ENCODE results near the gene MAP2K7.
"Not testable (repeated sequence)": the region's sequence is repeated elsewhere in the genome, so short reads cannot be mapped to it uniquely, and the experiment has no call there.

Gene MAP2K7

DNA sequence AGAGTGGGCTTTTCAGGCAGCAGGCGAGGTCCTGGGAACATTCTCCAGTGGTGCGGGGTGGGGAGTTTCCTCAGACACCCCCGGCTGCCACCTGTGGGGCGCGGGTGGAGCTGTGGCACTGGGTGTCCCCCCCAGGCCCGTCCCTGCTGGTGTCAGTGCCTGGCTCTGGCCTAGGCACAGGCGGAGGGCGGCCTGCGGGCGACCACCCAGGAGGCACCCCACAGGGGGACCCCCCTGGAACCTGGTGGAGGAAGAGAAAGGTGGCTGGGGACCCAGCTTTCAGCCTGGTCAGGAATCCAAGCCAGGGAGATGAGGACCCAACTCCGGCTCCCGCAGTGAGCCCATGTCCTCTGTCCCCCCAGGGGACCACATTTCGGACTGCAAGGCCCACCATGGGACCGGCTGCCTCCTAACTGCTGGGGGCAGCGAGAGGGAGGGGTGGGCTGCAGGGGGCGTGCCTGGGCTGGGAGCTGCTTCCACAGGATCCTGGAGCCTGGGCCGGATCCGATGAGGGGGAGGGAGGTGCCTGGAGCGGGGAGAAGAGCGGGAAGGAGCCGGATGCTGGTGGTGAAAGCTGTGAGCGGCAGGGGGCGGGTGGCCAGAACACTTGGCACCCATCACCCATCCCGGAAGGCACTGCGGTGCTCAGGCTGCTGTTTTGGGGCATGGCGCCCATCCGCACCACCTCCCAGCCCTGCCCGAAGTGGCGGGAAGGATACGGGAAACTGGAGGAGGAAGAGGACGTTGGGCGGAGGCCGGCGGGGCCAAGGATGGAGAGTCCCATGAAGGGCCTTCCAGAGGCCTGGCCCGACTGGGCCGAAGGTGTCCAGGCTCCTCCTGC, 27.8 kb downstream of the MAP2K7 start:
- DNase-seq (ENCODE audit: low spot score): no peak

DNA sequence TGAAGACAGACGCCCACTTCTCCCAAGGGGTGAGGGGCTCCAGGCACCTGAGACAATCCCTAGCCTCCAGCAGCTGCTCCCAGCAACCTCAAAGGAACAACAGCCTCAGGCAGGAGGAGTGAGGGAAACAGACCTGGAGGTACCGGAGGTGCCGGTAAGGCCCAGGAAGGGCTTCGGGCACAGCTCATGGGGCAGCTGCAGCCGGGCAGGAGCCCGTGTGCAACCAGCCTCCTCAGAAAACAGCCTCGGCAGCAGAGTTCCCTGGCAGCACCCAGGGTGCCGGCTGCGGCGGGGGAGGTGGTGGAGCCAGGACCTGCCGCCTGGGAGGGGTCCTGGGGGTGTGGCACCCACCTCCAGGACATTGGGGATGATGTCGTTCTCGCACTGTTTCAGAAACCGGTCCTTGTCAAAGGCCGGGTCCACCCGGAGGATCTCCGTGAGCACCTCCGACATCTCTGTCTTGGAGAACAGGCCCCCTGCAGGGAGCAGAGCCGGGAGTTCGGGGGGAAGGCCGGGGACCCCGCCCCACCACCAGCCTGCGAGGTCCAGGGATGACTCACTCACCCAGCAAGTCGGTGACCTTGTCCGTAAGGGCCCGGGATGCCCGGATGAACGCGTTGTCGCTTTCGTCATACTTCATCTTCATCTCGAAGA, 28.7 kb downstream of the MAP2K7 start:
- no peak for DNase-seq (ENCODE audit: low spot score)

GRCh38 chr19:7932930-7933300, 29.2 kb downstream of the MAP2K7 start:
- DNase-seq (ENCODE audit: low spot score): no peak

DNA sequence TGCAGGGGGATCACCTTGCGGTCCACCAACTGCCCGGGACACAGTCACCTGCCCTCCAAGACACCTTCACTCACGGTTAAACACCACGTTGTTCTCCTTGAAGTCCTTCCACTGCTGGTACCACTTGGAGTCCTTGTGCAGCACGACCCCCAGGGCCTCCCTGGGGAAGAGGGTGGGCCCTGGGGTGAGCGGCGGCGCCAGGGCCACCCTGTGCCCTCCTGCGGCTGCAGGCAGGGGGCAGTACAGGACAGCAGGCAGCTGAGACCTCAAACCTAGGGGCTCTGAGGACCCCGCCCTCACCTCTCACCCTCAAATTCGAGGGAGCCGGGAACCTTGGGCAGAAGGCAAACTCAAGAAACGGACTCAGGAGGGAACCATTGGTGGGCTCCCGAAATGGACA, 29.7 kb downstream of the MAP2K7 start:
- no peak for DNase-seq (ENCODE audit: low spot score)

DNA sequence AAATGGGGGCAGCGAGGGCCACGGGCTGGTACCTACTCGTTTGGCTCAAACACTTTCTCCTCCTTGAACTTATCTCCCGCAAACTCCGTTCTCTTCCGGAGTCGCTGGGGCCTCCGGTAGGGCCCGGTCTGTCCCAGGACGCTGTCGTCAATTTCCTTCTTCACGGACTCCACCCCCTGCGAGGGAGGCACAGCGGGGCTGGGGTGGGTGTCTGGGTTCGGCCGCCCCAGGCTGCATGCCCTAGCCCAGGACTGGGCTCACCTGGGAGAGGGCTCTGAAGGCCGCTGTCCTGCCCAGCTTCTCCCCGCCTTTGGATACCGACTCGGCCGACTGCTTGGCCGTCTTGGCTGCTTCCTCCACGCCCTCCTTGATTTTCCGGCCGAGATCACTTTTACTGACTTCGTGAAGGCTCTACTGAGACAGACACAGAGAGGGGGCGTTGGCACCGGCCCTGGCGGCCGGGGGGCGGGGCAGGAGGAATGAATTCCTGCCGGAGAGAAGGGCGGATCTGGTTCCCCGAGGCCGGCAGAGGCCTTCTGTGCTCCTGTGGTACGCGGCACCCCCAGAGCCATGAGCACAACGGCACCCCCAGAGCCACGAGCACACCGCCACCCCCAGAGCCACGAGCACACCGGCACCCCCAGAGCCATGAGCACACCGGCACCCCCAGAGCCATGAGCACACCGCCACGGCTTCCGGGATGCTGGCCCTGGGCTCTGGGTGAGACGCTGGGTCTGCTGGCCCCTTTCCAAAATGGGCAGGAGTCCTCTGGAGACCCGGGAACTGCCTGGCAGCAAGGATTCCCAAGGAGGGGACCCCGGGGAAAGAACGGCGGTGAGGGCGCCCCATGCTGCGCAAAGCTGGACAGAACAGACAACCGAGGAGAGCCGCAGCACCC, 30.4 kb downstream of the MAP2K7 start:
- no peak for DNase-seq (ENCODE audit: low spot score)

DNA sequence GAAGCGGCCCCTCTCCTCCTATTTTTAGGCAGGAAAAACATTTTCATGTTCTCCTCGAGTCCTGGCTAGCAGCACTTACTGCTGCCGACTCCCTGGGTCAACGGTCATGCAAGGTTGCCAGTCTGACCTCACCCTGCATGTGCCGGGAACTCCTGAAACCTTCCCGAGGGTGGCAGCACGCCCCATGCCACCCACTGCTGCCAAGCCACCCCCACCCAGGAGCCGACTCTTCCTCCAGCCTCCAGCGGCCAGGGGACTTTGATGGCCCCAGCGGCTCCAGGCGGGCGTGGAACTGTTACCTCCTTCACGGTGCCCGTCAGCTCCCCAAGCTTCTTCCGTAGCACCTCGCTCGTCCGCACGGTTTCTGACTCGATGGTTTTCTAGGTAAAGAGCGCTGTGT, 31.1 kb downstream of the MAP2K7 start:
- DNase-seq (ENCODE audit: low spot score): no peak

GRCh38 chr19:7940841-7941240, 37.2 kb downstream of the MAP2K7 start:
- DNase-seq (ENCODE audit: low spot score): no peak

DNA sequence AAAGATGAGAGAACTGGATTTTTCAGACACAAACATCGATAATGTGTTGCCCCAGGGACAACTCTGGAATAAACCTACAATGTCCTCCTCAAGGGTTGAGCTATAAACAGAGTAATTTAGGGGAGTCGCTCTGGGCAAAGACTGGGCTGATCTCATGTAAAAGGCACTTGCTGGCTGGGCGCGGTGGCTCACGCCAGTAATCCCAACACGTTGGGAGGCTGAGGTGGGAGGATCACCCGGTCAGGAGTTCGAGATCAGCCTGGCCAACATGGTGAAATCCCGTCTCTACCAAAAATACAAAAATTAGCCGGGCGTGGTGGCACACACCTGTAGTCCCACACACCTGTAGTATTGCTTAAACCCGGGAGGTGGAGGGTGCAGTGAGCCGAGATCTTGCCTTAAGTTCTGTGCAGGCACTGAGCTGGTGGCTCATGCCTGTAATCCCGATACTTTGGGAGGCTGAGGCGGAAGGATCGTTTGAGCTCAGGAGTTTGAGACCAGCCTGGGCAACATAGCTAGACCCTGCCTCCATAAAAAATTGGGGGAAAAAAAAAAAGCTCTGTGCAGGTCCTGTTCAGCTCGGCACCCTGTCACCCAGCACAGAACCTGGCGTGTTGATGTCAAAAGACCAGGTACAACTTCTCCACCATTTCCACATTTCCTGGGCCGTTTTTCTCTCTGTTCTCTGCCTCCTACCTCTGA, 38.4 kb downstream of the MAP2K7 start:
- DNase-seq (ENCODE audit: low spot score): no peak

DNA sequence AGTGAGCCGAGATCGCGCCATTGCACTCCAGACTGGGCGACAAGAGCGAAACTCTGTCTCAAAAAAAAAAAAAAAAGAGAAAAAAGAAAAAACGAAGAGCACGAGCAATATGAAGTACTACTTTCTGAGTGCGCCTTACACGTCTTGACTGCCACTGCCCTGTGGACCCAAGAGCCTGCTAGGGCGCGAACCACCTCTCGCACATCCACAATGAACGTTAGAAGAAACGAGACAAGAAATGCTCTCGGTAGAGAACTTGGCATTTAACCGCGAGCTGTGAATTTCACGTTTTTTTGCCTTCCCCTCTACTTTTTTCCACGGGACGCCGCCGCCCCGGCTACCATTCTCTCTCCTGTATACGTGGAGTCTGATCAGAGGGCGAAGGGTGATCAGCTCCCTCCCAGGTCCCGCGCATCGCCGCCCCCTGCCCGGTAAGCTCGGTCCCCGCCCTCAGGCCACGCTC, 39.3 kb downstream of the MAP2K7 start:
- no peak for DNase-seq (ENCODE audit: low spot score)

GRCh38 chr19:7943444-7944176, 39.9 kb downstream of the MAP2K7 start, which contains the start of gene TIMM44:
Gene TIMM44 (minus strand): TSS chr19:7943666. CDS start chr19:7943651, 15 bp downstream.
- DNase-seq (ENCODE audit: low spot score): peak; percentile 98

- DNase-seq (ENCODE audit: low spot score): peak; percentile 82
Observed at GRCh38 chr19:7944177-7944761, 40.6 kb downstream of the MAP2K7 start.

- no peak for DNase-seq (ENCODE audit: low spot score)
Observed at GRCh38 chr19:7947939-7948338, 44.3 kb downstream of the MAP2K7 start.

DNA sequence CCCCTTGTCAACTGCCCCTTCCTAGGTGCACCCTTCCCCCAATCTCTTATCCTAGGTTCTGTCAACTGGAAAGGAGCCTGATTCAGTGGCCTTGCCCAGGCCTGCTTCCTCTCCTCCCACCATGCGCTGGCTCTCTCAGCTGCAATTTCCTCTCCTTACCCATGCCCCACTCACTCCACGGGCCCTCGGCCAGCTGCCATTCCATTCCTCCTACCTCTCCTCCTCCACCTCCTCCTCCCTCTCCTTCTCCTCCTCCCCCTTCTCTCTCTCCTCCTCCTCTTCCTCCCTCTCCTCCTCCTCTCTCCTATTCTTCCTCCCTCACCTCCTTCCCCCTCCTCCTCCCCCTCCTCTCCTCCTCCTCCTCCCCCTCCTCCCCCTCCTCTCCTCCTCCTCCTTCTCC, 49.4 kb downstream of the MAP2K7 start:
- DNase-seq (ENCODE audit: low spot score): no peak

- no peak for DNase-seq (ENCODE audit: low spot score)
Observed at GRCh38 chr19:7953576-7953975, 49.9 kb downstream of the MAP2K7 start.

DNA sequence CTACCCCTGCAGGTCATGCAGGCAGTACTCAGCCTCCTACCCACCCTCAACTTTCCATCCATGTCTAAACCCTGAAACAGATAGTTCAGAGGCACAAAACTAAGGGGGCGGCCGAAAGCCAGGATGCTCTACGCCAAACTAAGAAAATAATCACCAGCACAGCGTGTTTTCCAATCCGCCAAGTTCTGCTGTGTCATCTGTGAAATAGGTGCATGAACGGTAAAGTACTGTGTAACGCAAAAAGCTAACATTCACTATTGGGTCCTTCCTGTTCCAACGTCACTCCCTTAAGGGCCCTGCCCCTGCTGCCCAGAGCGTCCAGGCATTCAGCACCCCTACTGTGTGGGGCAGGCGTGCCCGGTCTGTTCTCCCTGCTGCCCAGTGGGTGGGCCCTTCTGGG, 52.0 kb downstream of the MAP2K7 start:
- no peak for DNase-seq (ENCODE audit: low spot score)

DNA sequence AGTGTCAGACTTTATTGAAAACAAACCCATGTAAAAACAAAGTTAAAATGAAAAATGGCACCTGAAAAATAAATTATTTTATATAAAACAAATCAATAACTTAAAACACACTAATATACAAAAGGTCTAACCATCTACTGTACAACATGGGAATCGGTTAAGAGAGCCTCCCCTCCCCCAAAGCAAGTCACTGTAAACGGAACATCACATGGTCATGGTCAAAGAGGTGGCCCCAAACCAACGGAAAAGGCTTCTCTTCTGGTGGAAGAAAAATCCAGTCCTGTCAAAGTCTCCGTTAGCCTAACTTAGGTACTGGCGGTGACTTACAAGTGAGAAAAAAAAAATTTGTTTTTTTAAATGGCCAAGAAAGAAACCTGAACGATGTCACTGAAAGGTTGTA, 55.5 kb downstream of the MAP2K7 start:
- DNase-seq (ENCODE audit: low spot score): no peak

- DNase-seq (ENCODE audit: low spot score): not testable (repeated sequence)
Observed at GRCh38 chr19:7961082-7961481, 57.4 kb downstream of the MAP2K7 start.

GRCh38 chr19:7961920-7962626, 58.4 kb downstream of the MAP2K7 start:
- DNase-seq (ENCODE audit: low spot score): no peak

DNA sequence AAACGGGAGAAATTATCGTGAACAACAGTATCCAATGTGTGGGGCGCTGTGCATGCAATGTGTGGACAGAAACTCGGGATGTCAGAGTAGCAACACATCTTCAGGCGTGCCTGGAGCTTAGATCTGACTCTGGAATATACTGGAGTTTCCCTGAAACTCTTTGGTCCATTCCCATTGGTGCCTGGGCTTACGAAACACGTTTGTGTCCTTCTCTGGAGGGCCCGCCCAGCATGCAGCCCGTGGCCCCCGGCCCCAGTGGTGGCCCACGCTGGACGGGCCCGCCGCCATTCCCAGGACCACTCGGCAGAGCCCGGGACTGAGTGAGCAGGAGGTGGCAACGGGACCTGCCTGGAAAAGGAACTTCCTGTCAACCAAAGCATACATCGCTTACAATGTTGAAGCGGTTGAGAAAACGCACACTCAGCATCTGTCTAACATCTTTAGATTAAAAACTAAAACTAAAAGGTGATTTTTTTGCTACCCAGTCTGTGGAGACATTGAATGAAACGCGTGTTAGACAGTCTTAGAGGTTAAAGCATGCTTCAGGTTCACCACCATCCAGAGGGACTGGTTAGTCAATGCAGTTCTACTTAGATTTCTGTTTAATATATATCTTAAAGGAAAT, 59.1 kb downstream of the MAP2K7 start:
- DNase-seq (ENCODE audit: low spot score): no peak

GRCh38 chr19:7963566-7963965, 59.9 kb downstream of the MAP2K7 start:
- no peak for DNase-seq (ENCODE audit: low spot score)
